SHP77 (cell line): Measurements from ENCODE around the gene CENPP.
"Not testable (repeated sequence)": the region's sequence is repeated elsewhere in the genome, so short reads cannot be mapped to it uniquely, and the experiment has no call there.

Experiments
- DNase-seq, 2 experiments: peaks; one replicate each; lab custom pipeline; 2025; lab: John Stamatoyannopoulos, UW

CENPP gene

GRCh38 chr9:92380603-92381002, 54.9 kb downstream of the CENPP start:
- DNase-seq, result no peak

GRCh38 chr9:92381775-92382174, 56.0 kb downstream of the CENPP start:
- no peak for DNase-seq

- DNase-seq, result no peak
Observed at GRCh38 chr9:92384375-92384774, 58.6 kb downstream of the CENPP start.

GRCh38 chr9:92385001-92385400, 59.2 kb downstream of the CENPP start:
- no peak for DNase-seq

GRCh38 chr9:92385477-92385876, 59.7 kb downstream of the CENPP start:
- no peak for DNase-seq

- no peak for DNase-seq
Observed at GRCh38 chr9:92385953-92386352, 60.2 kb downstream of the CENPP start.

- no peak for DNase-seq
Observed at GRCh38 chr9:92392690-92393089, 66.9 kb downstream of the CENPP start.

DNA sequence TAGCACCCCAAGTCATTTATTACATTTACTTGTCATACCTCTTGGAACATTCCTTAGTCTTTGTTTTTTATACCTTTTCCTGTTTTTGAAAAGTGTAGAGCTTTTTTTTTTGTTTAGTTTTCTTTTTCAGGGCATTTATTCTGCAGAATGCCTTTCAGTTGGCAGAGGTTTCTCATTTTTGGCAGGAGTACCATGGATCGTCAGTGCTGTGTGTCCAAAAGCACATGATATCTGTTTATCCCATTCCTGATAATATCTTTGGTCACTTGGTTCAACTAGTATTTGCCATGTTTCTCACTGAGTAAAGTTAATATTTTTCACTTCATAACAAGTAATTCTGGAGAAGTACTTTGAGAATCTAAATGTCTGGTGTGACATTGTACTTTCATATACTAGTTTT, 67.9 kb downstream of the CENPP start:
- DNase-seq, result no peak

GRCh38 chr9:92395617-92396016, 69.9 kb downstream of the CENPP start:
- DNase-seq, result no peak

- DNase-seq, result no peak
Observed at GRCh38 chr9:92397853-92398252, 72.1 kb downstream of the CENPP start.

GRCh38 chr9:92402360-92402759, 76.6 kb downstream of the CENPP start:
- DNase-seq, result no peak

DNA sequence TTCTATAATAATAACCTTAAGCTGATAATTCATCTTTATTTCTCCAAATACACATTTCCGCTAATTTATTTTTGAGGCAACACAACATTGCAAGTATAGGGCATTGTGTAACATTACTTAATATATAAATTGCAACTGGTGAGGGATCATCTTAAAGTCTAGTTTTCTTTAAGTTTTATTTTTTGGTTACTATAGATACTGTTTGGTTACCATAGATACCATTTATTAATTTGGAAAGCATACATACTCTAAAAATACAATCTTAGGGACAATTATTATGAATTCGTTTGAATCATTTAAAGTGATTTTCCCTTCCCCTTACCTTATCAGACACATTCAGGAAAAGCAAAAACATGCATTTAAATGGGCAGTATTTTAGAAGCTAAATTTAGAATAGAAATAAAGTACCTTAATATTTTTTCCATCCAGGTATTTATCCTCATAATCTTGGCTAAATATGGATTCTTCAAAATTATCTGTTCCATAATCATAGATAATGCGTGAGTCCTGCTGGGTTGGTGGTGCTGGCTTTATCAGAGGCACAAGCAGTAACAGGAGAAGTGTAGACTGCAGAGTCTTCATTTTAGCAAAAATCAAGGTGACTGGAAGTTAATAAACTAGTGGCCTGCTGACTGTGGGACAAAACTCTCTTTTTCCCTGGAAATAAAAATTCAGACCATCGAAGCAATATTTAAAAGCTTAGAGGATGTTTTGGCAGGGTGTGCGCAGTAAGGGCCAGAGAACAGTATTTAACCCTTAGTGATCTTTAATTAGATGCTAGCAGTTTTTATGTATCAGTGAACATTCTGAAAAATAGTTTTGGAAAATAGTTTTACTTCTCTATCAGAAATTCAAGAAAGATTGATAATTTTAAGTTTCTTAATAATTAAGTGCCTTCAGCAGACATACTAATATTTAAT, 77.3 kb downstream of the CENPP start:
- no peak for DNase-seq

- DNase-seq, result no peak
Observed at GRCh38 chr9:92404042-92404836, 78.5 kb downstream of the CENPP start, which contains the start of gene OGN. OGN (minus strand) TSS chr9:92404578; CDS start chr9:92403407, 1,171 bp downstream.

- DNase-seq, result no peak
Observed at GRCh38 chr9:92405818-92406217, 80.1 kb downstream of the CENPP start.

DNA sequence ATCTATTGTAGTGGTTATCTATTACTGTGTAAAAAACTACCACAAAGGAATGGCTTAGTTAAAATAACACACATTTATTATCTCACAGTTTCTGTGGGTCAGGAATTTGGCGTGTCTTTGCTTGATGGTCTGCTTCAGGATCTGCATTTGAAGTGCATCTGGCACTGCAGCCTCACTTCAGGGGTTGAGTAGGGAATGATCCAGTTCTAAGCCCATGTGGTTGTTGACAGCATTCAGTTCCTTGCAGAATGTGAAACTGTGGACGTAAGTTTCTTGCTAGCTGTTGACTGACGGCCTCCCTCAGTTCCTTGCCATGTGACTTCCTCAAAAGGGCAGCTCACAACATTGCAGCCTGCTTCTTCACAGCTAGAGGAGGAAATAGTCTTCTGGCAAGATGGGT, 80.7 kb downstream of the CENPP start:
- no peak for DNase-seq

DNA sequence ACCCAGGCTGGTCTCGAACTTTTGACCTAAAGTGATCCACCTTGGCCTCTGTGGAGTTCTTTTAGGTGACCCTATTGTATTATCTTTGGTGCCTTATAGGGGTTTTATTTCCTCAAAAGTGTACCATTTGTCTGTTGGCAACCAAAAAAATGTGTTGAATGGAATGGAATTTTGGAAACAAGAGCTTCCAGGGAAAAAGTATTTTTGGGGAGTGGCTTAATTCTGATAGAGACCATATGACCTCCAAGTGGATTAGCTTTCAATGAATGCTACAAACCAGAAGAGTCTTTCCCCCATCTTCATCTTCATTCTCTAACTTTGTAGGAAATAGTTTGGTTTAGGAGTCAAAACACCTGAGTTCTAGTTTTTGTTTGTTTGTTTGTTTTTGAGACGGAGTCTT, 82.1 kb downstream of the CENPP start:
- DNase-seq, result no peak

DNA sequence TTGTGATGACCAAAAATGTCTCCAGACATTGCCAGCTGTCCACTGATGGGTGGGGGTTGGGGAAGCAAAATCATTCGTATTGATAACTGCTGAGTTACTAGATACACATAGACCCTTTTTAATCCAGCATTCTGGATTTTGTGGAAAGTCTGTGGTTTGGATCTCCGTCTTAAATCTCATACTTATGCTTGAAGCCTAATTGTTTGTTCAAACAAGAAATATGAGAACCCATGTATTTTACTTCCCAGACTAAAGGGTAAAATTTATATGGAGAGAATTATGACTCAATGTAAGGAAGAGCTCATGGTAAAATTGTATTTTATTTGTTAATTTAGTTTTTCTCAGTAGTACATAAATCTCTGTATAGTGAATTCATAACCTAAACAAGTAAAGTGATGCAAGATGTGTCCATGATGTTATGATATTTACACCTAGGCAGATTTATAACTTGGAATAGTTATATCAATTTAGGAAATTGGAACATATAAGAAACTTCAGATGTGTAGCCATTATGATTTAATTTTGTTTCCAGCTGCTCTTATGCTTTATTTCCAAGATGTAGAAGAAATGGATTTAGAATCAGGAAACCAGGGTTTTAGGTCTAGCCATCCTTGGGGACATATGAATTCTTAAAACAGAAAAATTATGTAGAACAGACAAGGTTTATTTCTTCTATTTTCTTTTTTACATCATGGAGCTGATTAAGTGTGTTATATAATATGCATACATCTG, 83.2 kb downstream of the CENPP start:
- no peak for DNase-seq

- not testable (repeated sequence) for DNase-seq
Observed at GRCh38 chr9:92411157-92411556, 85.4 kb downstream of the CENPP start.

DNA sequence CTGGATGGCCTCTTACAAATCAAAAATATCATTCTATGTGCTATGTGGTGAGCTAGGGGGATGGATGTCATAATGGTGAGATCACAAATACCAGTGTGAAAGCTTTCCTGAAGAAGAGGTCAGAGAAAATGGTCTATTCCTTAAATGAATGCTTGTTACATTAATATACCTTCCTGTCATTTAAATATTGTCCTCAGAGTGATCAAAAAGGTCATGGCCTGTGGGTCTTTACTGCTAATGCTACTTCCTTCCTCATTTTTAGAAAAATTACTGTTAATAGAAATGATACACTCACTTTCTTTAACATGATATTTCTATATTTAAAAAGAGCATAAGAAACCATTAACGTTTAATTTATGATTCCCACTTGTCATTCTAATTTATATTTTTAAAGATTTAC, 88.8 kb downstream of the CENPP start:
- no peak for DNase-seq

DNA sequence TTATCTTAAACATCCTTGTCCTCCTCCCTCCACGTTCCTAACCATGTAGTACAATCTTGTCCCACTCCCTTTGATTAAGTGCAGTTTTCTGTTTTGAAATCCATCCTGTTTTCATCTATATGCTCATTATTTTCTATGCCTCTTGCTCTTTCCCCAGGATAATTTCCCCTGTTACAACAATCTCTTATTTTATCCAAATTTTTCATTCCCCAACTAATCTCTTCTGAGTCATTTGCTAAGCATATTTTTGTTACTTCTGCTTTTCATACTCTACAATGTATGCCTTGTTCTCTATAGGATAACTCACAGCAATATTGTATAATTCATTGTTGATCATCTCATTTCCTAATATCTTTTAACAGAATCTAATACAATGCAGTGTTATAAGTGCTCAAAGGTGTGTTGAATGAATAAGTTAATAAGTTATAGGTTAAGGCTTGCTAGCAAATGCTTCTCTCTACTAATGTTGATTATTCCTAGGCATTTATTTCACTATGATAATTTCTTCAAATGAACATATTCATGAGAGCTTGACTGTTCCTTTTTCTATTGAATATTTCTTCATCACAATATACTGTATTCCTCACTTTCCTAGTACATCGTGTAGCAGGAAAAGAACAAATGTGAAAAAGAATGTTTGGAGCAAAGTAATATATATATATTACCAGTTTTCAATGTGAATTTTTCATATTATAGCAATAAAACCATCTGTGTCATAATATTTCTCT, 97.0 kb downstream of the CENPP start:
- no peak for DNase-seq

DNA sequence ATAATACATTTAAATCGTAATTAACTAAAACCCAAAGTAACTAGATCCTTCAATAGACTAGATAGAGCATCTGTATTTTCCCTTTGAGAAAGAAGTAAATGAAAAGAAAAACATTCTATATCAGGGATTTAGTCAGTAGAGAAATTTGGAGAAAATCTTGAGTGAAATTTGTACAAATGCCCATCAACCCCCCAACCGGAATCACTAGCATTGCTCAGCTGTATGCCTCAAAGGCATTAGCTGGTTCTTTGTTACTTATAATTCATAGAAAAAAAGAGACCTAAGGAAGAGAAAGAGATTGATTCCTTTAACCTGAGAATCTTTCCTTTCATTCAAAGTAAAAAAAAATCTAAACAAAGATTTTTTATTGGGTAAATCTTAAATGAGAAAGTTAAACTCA, 97.9 kb downstream of the CENPP start:
- DNase-seq, result no peak

DNA sequence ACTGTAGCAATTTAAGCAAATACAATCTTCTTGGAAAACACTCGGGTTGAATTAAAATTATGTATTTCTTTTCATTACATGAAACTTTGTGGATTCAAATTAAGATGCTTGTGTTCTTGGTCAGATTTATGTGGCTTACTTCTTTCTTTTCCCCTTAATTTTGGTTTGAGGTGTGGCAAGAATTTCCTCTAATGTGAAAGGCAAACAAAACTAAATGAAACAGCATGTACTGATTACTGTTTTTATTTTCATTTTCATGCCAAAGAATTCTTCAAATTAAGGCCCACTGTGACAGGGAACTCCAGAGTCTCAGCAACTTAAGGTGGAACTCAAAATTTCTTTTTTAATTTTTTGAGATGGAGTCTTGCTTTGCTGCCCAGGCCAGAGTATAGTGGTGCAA, 98.6 kb downstream of the CENPP start, which contains the start of gene OMD:
Gene OMD, minus strand, starts transcription at position 132 of the 400 bp plus-strand sequence. CDS start 6,913 bp downstream, outside the sequence.
- DNase-seq, result no peak
